GM12878 (cell line): ENCODE data around the gene MPPED1. TPM values are rescaled to one million over a fixed set of nuclear protein-coding genes. Genes with fewer than 3 reads are reported as not detected.
A peak's percentile ranks its signal among the peaks of the same experiment; 100 is the strongest.

Source experiments
- ATAC-seq: fragments of 200-7000 bp; cut with Tn5 transposase; 3 replicates; pipeline ENCODE4 v1.9.1; 2020; ENCODE audit warnings: mild to moderate bottlenecking, moderate library complexity
- BruUV-seq: library from RNA; stranded (reverse); fragments of 400-500 nt; replicated peaks from 2 replicates; lab custom pipeline; 2021; lab: Mats Ljungman, UMichigan
- CTCF ChIA-PET: fragments of 300-600 bp; sonication (Branson Sonifier 250); formaldehyde crosslinking; extraction: SDS; loops from one replicate; lab custom pipeline; 2021; ENCODE audit warnings: inconsistent platforms; lab: Yijun Ruan, JAX
- POLR2A ChIA-PET: fragments of 350-600 bp; formaldehyde crosslinking; extraction: SDS; loops from one replicate; lab custom pipeline; 2021; ENCODE audit warnings: inconsistent platforms; lab: Charles Lee
- RAD21 ChIA-PET: fragments of 300-600 bp; sonication (Branson Sonifier 250); formaldehyde crosslinking; loops from one replicate; lab custom pipeline; 2023; ENCODE audit warnings: antibody characterized with exemption; ENCODE audit not compliant: unreplicated experiment; lab: Charles Lee
- SMC1A ChIA-PET: fragments of 300-600 bp; sonication (Branson Sonifier 250); formaldehyde crosslinking; loops from one replicate; lab custom pipeline; 2023; ENCODE audit not compliant: unreplicated experiment, uncharacterized antibody; lab: Charles Lee
- DNase-seq: peaks from one replicate; pipeline ENCODE4 v3.0.0-alpha.2; 2011; ENCODE audit warnings: low read depth, low spot score
- FAIRE-seq: peaks from 3 replicates; lab custom pipeline; 2011; peaks lifted over from hg19 to GRCh38; lab: Jason Lieb, UNC
- H2AFZ ChIP-seq: 2 replicates; pipeline ENCODE4 v1.6.0; 2011; ENCODE audit warnings: low read depth, low read length, control low read depth; ENCODE audit not compliant: control insufficient read depth
- H3K27ac ChIP-seq: 2 replicates; pipeline ENCODE4 v1.5.1; 2011; ENCODE audit warnings: control low read depth; ENCODE audit not compliant: control insufficient read depth, insufficient read depth
- H3K27me3 ChIP-seq, 2 experiments: replicated peaks in 1 of 2; 2 replicates each; pipeline versions ENCODE4 v1.6.0 to v1.6.1; 2011; ENCODE audit warnings: low read length in 1 of 2; ENCODE audit not compliant: control insufficient read depth in 2 of 2, insufficient read depth in 2 of 2
- H3K36me3 ChIP-seq, 2 experiments: 2 replicates each; pipeline ENCODE4 v1.5.1; 2011; ENCODE audit warnings: low read length in 1 of 2; ENCODE audit not compliant: control insufficient read depth in 2 of 2, insufficient read depth in 2 of 2
- H3K4me1 ChIP-seq: 2 replicates; pipeline ENCODE4 v1.6.1; 2011; ENCODE audit warnings: mild to moderate bottlenecking, low read length, moderate library complexity, mixed read lengths; ENCODE audit not compliant: control insufficient read depth, insufficient read depth
- H3K4me2 ChIP-seq: 2 replicates; pipeline ENCODE4 v1.6.0; 2011; ENCODE audit warnings: control low read depth; ENCODE audit not compliant: control insufficient read depth, insufficient read depth
- H3K4me3 ChIP-seq: fragments of 200-600 bp; sonication (generic); 2 replicates; pipeline ENCODE4 v1.5.1; 2016
- H3K79me2 ChIP-seq: 2 replicates; pipeline ENCODE4 v1.6.0; 2011; ENCODE audit warnings: low read length; ENCODE audit not compliant: control insufficient read depth, insufficient read depth
- H3K9ac ChIP-seq: 2 replicates; pipeline ENCODE4 v1.8.0; 2011; ENCODE audit warnings: low read length, control low read depth, mixed read lengths; ENCODE audit not compliant: control insufficient read depth, insufficient read depth
- H3K9me3 ChIP-seq: replicated peaks from 3 replicates; pipeline ENCODE4 v1.5.1; 2011; ENCODE audit warnings: mild to moderate bottlenecking, low read length; ENCODE audit not compliant: control insufficient read depth, insufficient read depth
- H4K20me1 ChIP-seq: 2 replicates; pipeline ENCODE4 v1.6.0; 2011; ENCODE audit not compliant: control insufficient read depth, insufficient read depth
- CREB1 ChIP-seq: IDR thresholded peaks from 2 replicates; pipeline ENCODE4 v1.6.1; 2012; ENCODE audit warnings: low read depth, mild to moderate bottlenecking, inconsistent platforms
- CREM ChIP-seq: IDR thresholded peaks from 2 replicates; pipeline ENCODE4 v1.6.1; 2014; ENCODE audit warnings: antibody characterized with exemption, low read depth
- EP300 ChIP-seq, 2 experiments: fragments of 150-350 bp in 1 of 2; IDR thresholded peaks; 2 replicates each; pipeline ENCODE4 v1.6.1; 2011 to 2012; ENCODE audit warnings: low read depth in 2 of 2, low read length in 2 of 2, borderline replicate concordance in 1 of 2, improper control_type of control experiment in 1 of 2, inconsistent platforms in 1 of 2; ENCODE audit not compliant: control insufficient read depth in 1 of 2
- EZH2 ChIP-seq: IDR thresholded peaks from 2 replicates; pipeline ENCODE4 v1.6.1; 2012; ENCODE audit warnings: low read depth, mild to moderate bottlenecking, control low read depth, inconsistent platforms, low read length, borderline replicate concordance; ENCODE audit not compliant: control insufficient read depth
- FOS ChIP-seq: IDR thresholded peaks from 3 replicates; pipeline ENCODE4 v1.6.1; 2011; ENCODE audit warnings: borderline replicate concordance; ENCODE audit not compliant: insufficient read length; ENCODE audit errors: extremely low read depth
- HCFC1 ChIP-seq: fragments of 150-350 bp; IDR thresholded peaks from 2 replicates; pipeline ENCODE4 v1.6.1; 2014; ENCODE audit warnings: low read length
- HDAC2 ChIP-seq: fragments of 200-600 bp; sonication (generic); IDR thresholded peaks from 2 replicates; pipeline ENCODE4 v1.6.1; 2017
- IKZF1 ChIP-seq: fragments of 450-650 bp; conservative IDR thresholded peaks from 2 replicates; pipeline ENCODE4 v1.6.1; 2017; ENCODE audit warnings: antibody characterized with exemption, mild to moderate bottlenecking
- JUNB ChIP-seq: IDR thresholded peaks from 2 replicates; pipeline ENCODE4 v1.6.1; 2016; ENCODE audit warnings: antibody characterized with exemption, mild to moderate bottlenecking
- MTA2 ChIP-seq: fragments of 450-650 bp; IDR thresholded peaks from 2 replicates; pipeline ENCODE4 v1.6.1; 2016; ENCODE audit warnings: low read depth, mild to moderate bottlenecking, moderate library complexity
- NFYB ChIP-seq: IDR thresholded peaks from 2 replicates; pipeline ENCODE4 v1.6.1; 2011; ENCODE audit warnings: low read depth, mild to moderate bottlenecking, low read length, improper control_type of control experiment, moderate library complexity; ENCODE audit not compliant: insufficient read depth
- NR2C1 ChIP-seq: fragments of 450-650 bp; IDR thresholded peaks from 2 replicates; pipeline ENCODE4 v1.6.1; 2017; ENCODE audit warnings: antibody characterized with exemption, mild to moderate bottlenecking, moderate library complexity
- SMC3 ChIP-seq: IDR thresholded peaks from 2 replicates; pipeline ENCODE4 v1.6.1; 2011; ENCODE audit warnings: low read length, improper control_type of control experiment, borderline replicate concordance
- YBX1 ChIP-seq: fragments of 450-650 bp; IDR thresholded peaks from 2 replicates; pipeline ENCODE4 v1.6.1; 2016; ENCODE audit warnings: antibody characterized with exemption
- ZNF217 ChIP-seq: fragments of 450-650 bp; IDR thresholded peaks from 2 replicates; pipeline ENCODE4 v1.6.1; 2017; ENCODE audit warnings: antibody characterized with exemption, mild to moderate bottlenecking
- WGBS: methylation state at CpG from one replicate; pipeline ENCODE4 v1.1.6; 2016; ENCODE audit warnings: low lambda C conversion rate; ENCODE audit not compliant: insufficient replicate concordance, insufficient coverage; ENCODE audit errors: missing lambda C conversion rate; 5-methylcytosine and 5-hydroxymethylcytosine counted together
- in situ Hi-C: fragments of 300-500 bp; cut with MboI; formaldehyde crosslinking; loops from 9 replicates; pipeline ENCODE4 v1.14.3; 2018; ENCODE audit warnings: mixed read lengths
- intact Hi-C: fragments of 100-400 bp; cut with micrococcal nuclease; formaldehyde crosslinking; loops from one replicate; pipeline ENCODE4 v1.14.2; 2022; ENCODE audit not compliant: unreplicated experiment
- polyA plus RNA-seq, 11 experiments: library from polyadenylated mRNA; depleted of rRNA in 4 of 11; unstranded in 6 of 11; stranded (reverse) in 5 of 11; fragments of >200 nt; fragmentation: Nextera tagmentation in 4 of 11; fragmentation: Illumina TruSeq in 1 of 11; extraction: Ambion mirVana in 4 of 11; extraction: Trizol in 1 of 11; gene quantifications; 1 replicate in 1 of 11; 2 replicates in 10 of 11; pipeline versions ENCODE4 v1.2.1 to v1.2.3, GENCODE V29; 2011 to 2016; ENCODE audit warnings: inconsistent platforms in 2 of 11, missing spikeins in 2 of 11, low read depth in 1 of 11
- total RNA-seq, 4 experiments: library from RNA; depleted of rRNA in 3 of 4; stranded (reverse); fragments of >200 nt in 3 of 4; fragmentation: Illumina TruSeq in 1 of 4; extraction: Trizol in 1 of 4; gene quantifications; 2 replicates each; pipeline versions ENCODE4 v1.2.1 to v1.2.3, GENCODE V29; 2013 to 2021
- TF ChIP-seq, protein P1 (sequence below): fragments of 150-350 bp; IDR thresholded peaks from 2 replicates; pipeline ENCODE4 v1.6.1; 2014; ENCODE audit warnings: mild to moderate bottlenecking, low read depth, low read length
- TF ChIP-seq, protein P2 (sequence below): fragments of 450-650 bp; IDR thresholded peaks from 2 replicates; pipeline ENCODE4 v1.6.1; 2017; ENCODE audit warnings: mild to moderate bottlenecking, moderate library complexity

Gene MPPED1
- total and polyA plus RNA-seq, 10 of the 15 experiments (the other 5 are each of a cell fraction or from before 2014, with no cell fraction given), result 0.11 TPM; not detected in 9

DNA sequence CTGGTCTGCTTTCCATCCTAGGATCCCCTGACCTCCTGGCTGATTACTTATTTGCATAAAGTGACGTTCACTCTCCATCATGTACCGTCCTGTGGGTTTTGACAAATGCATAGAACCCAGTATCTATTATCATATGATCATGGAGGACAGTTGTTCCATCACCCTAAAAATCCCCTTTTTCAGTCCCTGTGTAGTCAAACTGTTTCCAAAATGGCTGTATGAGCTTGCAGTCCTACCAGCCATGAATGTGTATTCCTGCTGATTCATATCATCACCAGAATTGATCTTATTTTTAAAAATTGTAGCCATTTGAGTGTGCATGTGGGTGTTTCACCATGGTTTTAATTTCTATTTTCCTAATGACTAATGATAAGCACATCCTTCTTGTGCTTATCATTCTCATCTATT lies 108.8 kb downstream of the MPPED1 start (continued):
- TF ChIP-seq HDAC2, result no peak
- TF ChIP-seq HCFC1, result no peak
- TF ChIP-seq CREM, result peak; percentile 74; the same call in 1 of the 2 replicates
- TF ChIP-seq SMC3, result no peak
- no peak for TF ChIP-seq ZNF217
- TF ChIP-seq EZH2, result no peak
- TF ChIP-seq EP300 (IDR thresholded peaks at IDR 0.05; ENCODE audit: borderline replicate concordance in 1 of 2, control insufficient read depth in 1 of 2, low read depth in 2 of 2, low read length in 2 of 2), result 0 out of 4 replicates have a peak, but pooled peaks of 1 of the 2 experiments have one; percentile 32

DNA sequence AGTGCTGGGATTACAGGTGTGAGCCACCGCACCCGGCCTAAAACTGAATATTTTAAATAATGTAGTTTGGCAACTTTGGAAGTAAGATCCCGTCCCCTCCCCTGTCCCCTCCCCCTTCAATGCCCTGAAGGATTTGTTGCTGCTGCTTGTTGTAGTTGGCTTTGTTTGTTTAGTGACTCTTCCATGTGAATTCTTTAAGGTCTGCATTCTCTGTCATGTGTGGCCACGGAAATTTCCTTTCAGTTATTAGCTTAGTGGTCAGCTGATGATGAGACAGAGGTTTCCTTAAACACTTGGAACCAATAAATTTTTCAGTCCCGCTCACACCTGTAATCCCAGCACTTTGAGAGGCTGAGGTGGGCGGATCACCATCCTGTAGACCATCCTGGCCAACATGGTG lies 109.9 kb downstream of the MPPED1 start:
- H3K79me2 ChIP-seq, result no peaks in the 10 kb centered on the region
- intact Hi-C loops, result no loop called here
- DNase-seq (no peak), FAIRE-seq (peak; percentile 64), ATAC-seq (no peak)
- no peak overlapping the region for H3K27ac ChIP-seq
- no peak overlapping the region for H3K4me3 ChIP-seq
- H3K36me3 ChIP-seq, result no peaks in the 10 kb centered on the region
- WGBS, result 67% methylated on average over 6 of the region's 6 CpGs
- H3K4me2 ChIP-seq, result no peak overlapping the region
- H3K9ac ChIP-seq, result no peak overlapping the region
- H3K9me3 ChIP-seq, result no peaks in the 10 kb centered on the region
- in situ Hi-C loops, result no loop called here
- no peak overlapping the region for H2AFZ ChIP-seq
- TF ChIP-seq JUNB, result no peak
- TF ChIP-seq, protein P1, sequence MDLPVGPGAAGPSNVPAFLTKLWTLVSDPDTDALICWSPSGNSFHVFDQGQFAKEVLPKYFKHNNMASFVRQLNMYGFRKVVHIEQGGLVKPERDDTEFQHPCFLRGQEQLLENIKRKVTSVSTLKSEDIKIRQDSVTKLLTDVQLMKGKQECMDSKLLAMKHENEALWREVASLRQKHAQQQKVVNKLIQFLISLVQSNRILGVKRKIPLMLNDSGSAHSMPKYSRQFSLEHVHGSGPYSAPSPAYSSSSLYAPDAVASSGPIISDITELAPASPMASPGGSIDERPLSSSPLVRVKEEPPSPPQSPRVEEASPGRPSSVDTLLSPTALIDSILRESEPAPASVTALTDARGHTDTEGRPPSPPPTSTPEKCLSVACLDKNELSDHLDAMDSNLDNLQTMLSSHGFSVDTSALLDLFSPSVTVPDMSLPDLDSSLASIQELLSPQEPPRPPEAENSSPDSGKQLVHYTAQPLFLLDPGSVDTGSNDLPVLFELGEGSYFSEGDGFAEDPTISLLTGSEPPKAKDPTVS, result no peak
- TF ChIP-seq CREB1, result no peak
- TF ChIP-seq NFYB, result no peak
- no peak for TF ChIP-seq MTA2
- TF ChIP-seq SMC3, result no peak
- TF ChIP-seq YBX1, result no peak
- no peak for TF ChIP-seq FOS
- TF ChIP-seq IKZF1, result no peak
- TF ChIP-seq, protein P2, sequence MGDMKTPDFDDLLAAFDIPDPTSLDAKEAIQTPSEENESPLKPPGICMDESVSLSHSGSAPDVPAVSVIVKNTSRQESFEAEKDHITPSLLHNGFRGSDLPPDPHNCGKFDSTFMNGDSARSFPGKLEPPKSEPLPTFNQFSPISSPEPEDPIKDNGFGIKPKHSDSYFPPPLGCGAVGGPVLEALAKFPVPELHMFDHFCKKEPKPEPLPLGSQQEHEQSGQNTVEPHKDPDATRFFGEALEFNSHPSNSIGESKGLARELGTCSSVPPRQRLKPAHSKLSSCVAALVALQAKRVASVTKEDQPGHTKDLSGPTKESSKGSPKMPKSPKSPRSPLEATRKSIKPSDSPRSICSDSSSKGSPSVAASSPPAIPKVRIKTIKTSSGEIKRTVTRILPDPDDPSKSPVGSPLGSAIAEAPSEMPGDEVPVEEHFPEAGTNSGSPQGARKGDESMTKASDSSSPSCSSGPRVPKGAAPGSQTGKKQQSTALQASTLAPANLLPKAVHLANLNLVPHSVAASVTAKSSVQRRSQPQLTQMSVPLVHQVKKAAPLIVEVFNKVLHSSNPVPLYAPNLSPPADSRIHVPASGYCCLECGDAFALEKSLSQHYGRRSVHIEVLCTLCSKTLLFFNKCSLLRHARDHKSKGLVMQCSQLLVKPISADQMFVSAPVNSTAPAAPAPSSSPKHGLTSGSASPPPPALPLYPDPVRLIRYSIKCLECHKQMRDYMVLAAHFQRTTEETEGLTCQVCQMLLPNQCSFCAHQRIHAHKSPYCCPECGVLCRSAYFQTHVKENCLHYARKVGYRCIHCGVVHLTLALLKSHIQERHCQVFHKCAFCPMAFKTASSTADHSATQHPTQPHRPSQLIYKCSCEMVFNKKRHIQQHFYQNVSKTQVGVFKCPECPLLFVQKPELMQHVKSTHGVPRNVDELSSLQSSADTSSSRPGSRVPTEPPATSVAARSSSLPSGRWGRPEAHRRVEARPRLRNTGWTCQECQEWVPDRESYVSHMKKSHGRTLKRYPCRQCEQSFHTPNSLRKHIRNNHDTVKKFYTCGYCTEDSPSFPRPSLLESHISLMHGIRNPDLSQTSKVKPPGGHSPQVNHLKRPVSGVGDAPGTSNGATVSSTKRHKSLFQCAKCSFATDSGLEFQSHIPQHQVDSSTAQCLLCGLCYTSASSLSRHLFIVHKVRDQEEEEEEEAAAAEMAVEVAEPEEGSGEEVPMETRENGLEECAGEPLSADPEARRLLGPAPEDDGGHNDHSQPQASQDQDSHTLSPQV, result no peak
- TF ChIP-seq NR2C1, result no peak
- no peaks in the 10 kb centered on the region for H4K20me1 ChIP-seq
- H3K27me3 ChIP-seq, result no peaks in the 10 kb centered on the region
- no TSS peak for BruUV-seq
- ChIA-PET RAD21 (no interaction called here), CTCF (no interaction called here), SMC1A (no interaction called here), POLR2A (no interaction called here)
- peaks cover 4% of the 10 kb centered on the region; the same call in 1 of the 2 replicates for H3K4me1 ChIP-seq
